Measurements from ENCODE around the gene DOCK8. TPM values are rescaled to one million over a fixed set of nuclear protein-coding genes. Genes with fewer than 3 reads are reported as not detected.

DOCK8 gene
- total and polyA plus RNA-seq, 10 donors, result 34.3 to 275 (median 184) TPM

- peaks cover 4 to 77% (median 35%) of the 10 kb centered on the region in 6 donors for H3K4me1 ChIP-seq
- peak overlapping the region in 2 of 8 donors; percentile 2 to 11 for H3K27ac ChIP-seq
- no peak for TF ChIP-seq CTCF (IDR thresholded peaks at IDR 0.05 in 8 of 11, conservative IDR thresholded peaks at IDR 0.05 in 3 of 11)
- no peak for TF ChIP-seq POLR2AphosphoS5 (IDR thresholded peaks at IDR 0.05)
- no peak for TF ChIP-seq POLR2A (IDR thresholded peaks at IDR 0.05)
- no peaks in the 10 kb centered on the region for H3K27me3 ChIP-seq (replicated peaks in 1 of 7)
- intact Hi-C loops (cut with DNase I; ENCODE audit: low total_unique reads), result no loop called here
- no peaks in the 10 kb centered on the region for H3K36me3 ChIP-seq
- H3K4me3 ChIP-seq, result no peak overlapping the region
- DNase-seq, result no peak
- WGBS, 5 donors, result 46 to 70% (median 53%) methylated on average over 7 of the region's 7 CpGs
- no peaks in the 10 kb centered on the region for H3K9me3 ChIP-seq
Measured at GRCh38 chr9:265209-265870, 50.7 kb downstream of the DOCK8 start.

GRCh38 chr9:266228-266627 lies 51.6 kb downstream of the DOCK8 start:
- Histone ChIP-seq H3K4me3 (no peak overlapping the region), H3K4me1 (peaks cover 5 to 83% (median 43%) of the 10 kb centered on the region in 6 donors), H3K36me3 (no peaks in the 10 kb centered on the region), H3K9me3 (no peaks in the 10 kb centered on the region), H3K27me3 (replicated peaks in 1 of 7) (no peaks in the 10 kb centered on the region), H3K27ac (peak overlapping the region in 1 of 8 donors; percentile 11)
- intact Hi-C loops (cut with DNase I; ENCODE audit: low total_unique reads), result no loop called here
- TF ChIP-seq POLR2A (IDR thresholded peaks at IDR 0.05) (no peak), POLR2AphosphoS5 (IDR thresholded peaks at IDR 0.05) (no peak), CTCF (IDR thresholded peaks at IDR 0.05 in 8 of 11, conservative IDR thresholded peaks at IDR 0.05 in 3 of 11) (no peak)
- DNase-seq, result no peak
- WGBS, 5 donors, result 78 to 88% (median 84%) methylated on average over 2 of the region's 2 CpGs

GRCh38 chr9:268616-269015 lies 54.0 kb downstream of the DOCK8 start:
- intact Hi-C loops (cut with DNase I; ENCODE audit: low total_unique reads), result no loop called here
- Histone ChIP-seq H3K27ac (peak overlapping the region; percentile 7 to 96 (median 93)), H3K9me3 (no peaks in the 10 kb centered on the region), H3K4me1 (peaks cover 11 to 100% (median 59%) of the 10 kb centered on the region in 6 donors), H3K4me3 (peak overlapping the region in 1 of 8 donors; percentile 26), H3K36me3 (peaks cover 0 to 15% (median 0%) of the 10 kb centered on the region in 6 donors), H3K27me3 (replicated peaks in 1 of 7) (no peaks in the 10 kb centered on the region)
- WGBS, 5 donors, result 71 to 96% (median 89%) methylated on average over 1 of the region's 1 CpG
- TF ChIP-seq CTCF (IDR thresholded peaks at IDR 0.05 in 8 of 11, conservative IDR thresholded peaks at IDR 0.05 in 3 of 11) (no peak), POLR2AphosphoS5 (IDR thresholded peaks at IDR 0.05) (no peak), POLR2A (IDR thresholded peaks at IDR 0.05) (no peak)
- DNase-seq, result no peak

GRCh38 chr9:269081-269711 lies 54.5 kb downstream of the DOCK8 start:
- peaks cover 0 to 21% (median 0%) of the 10 kb centered on the region in 6 donors for H3K36me3 ChIP-seq
- peak overlapping the region in 1 of 8 donors; percentile 26 for H3K4me3 ChIP-seq
- WGBS, 5 donors, result 53 to 79% (median 66%) methylated on average over 6 of the region's 6 CpGs
- peak overlapping the region in 7 of 8 donors; percentile 67 to 96 (median 94) for H3K27ac ChIP-seq
- no peaks in the 10 kb centered on the region for H3K27me3 ChIP-seq (replicated peaks in 1 of 7)
- TF ChIP-seq CTCF (IDR thresholded peaks at IDR 0.05 in 8 of 11, conservative IDR thresholded peaks at IDR 0.05 in 3 of 11) (no peak), POLR2AphosphoS5 (IDR thresholded peaks at IDR 0.05) (peak in 1 of 3 donors; percentile 35)
- H3K4me1 ChIP-seq, result peaks cover 11 to 100% (median 62%) of the 10 kb centered on the region in 6 donors
- H3K9me3 ChIP-seq, result no peaks in the 10 kb centered on the region
- intact Hi-C loops (cut with DNase I; ENCODE audit: low total_unique reads), result no loop called here
- DNase-seq, result peak; percentile 78
